GM18861 (cell line): ENCODE data around the gene CNGB1.
"Not testable (repeated sequence)": the region's sequence is repeated elsewhere in the genome, so short reads cannot be mapped to it uniquely, and the experiment has no call there.

Experiments used
- ATAC-seq: cut with Tn5 transposase; IDR thresholded peaks from one replicate; pipeline ENCODE4 v1.9.1; 2021; ENCODE audit not compliant: unreplicated experiment

CNGB1 gene

GRCh38 chr16:57866529-57866918, 104.4 kb downstream of the CNGB1 start:
- no peak for ATAC-seq

- no peak for ATAC-seq
Measured at GRCh38 chr16:57865746-57866528, 105.0 kb downstream of the CNGB1 start.

- no peak for ATAC-seq
Measured at GRCh38 chr16:57863434-57864160, 107.3 kb downstream of the CNGB1 start.

GRCh38 chr16:57862698-57863433, 108.1 kb downstream of the CNGB1 start:
- ATAC-seq: no peak

- no peak for ATAC-seq
Measured at GRCh38 chr16:57859331-57859730, 111.6 kb downstream of the CNGB1 start.

- no peak for ATAC-seq
Measured at GRCh38 chr16:57858635-57859034, 112.3 kb downstream of the CNGB1 start.

- not testable (repeated sequence) for ATAC-seq
Measured at GRCh38 chr16:57857991-57858390, 112.9 kb downstream of the CNGB1 start.

- ATAC-seq: no peak
Measured at GRCh38 chr16:57855188-57855587, 115.7 kb downstream of the CNGB1 start.

- no peak for ATAC-seq
Measured at GRCh38 chr16:57852189-57852588, 118.7 kb downstream of the CNGB1 start.

- ATAC-seq: no peak
Measured at GRCh38 chr16:57848181-57848580, 122.7 kb downstream of the CNGB1 start.

GRCh38 chr16:57846931-57847330, 124.0 kb downstream of the CNGB1 start:
- ATAC-seq: not testable (repeated sequence)

GRCh38 chr16:57846078-57846697, 124.7 kb downstream of the CNGB1 start:
- no peak for ATAC-seq

- no peak for ATAC-seq
Measured at GRCh38 chr16:57845115-57845514, 125.8 kb downstream of the CNGB1 start.

- no peak for ATAC-seq
Measured at GRCh38 chr16:57844416-57845030, 126.4 kb downstream of the CNGB1 start.

- ATAC-seq: no peak
Measured at GRCh38 chr16:57843400-57843799, 127.5 kb downstream of the CNGB1 start.

- no peak for ATAC-seq
Measured at GRCh38 chr16:57842601-57843000, 128.3 kb downstream of the CNGB1 start.

GRCh38 chr16:57840833-57841232, 130.1 kb downstream of the CNGB1 start:
- no peak for ATAC-seq

GRCh38 chr16:57838161-57838560, 132.8 kb downstream of the CNGB1 start:
- ATAC-seq: no peak

GRCh38 chr16:57837305-57838125, 133.4 kb downstream of the CNGB1 start:
- no peak for ATAC-seq

- ATAC-seq: not testable (repeated sequence)
Measured at GRCh38 chr16:57835439-57835838, 135.5 kb downstream of the CNGB1 start.
